ENCODE measurements around the gene DNASE1L3.
"Not testable (repeated sequence)": the region's sequence is repeated elsewhere in the genome, so short reads cannot be mapped to it uniquely, and the experiment has no call there.

The DNASE1L3 gene, protein sequence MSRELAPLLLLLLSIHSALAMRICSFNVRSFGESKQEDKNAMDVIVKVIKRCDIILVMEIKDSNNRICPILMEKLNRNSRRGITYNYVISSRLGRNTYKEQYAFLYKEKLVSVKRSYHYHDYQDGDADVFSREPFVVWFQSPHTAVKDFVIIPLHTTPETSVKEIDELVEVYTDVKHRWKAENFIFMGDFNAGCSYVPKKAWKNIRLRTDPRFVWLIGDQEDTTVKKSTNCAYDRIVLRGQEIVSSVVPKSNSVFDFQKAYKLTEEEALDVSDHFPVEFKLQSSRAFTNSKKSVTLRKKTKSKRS

DNA sequence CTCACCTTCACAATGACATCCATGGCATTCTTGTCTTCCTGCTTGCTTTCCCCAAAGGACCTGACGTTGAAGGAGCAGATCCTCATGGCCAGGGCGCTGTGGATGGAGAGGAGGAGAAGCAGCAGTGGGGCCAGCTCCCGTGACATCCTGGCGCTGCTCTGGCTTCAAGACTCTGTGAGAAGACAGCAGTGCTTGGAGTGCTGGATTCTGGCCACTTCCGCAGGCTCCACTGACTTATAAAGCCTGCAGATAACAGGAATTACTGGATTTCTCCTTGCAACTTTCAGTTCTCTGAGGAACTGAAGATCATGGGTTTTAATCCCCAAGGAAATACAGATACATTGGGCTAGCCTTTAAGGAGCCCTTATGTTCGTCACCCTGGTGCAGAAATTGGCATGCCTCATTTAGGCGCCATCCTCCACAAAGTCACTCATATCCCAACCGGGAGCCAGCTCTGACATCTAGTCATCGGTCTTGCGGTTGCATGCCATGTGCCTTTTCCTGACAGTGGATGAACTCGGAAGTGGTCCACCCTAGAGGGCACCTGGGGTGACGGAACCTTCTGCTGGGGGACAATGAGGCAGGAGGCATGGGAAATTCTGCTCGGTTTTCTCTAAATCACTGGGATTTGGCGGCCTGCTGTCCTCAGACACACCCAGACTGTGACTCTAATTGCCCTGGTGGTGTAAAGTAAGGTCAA is at the start of gene DNASE1L3:
DNASE1L3 (minus strand) TSS at position 212 of the 700 bp plus-strand sequence; CDS start at position 146, 66 bp downstream.
- DNase-seq = no peak

DNA sequence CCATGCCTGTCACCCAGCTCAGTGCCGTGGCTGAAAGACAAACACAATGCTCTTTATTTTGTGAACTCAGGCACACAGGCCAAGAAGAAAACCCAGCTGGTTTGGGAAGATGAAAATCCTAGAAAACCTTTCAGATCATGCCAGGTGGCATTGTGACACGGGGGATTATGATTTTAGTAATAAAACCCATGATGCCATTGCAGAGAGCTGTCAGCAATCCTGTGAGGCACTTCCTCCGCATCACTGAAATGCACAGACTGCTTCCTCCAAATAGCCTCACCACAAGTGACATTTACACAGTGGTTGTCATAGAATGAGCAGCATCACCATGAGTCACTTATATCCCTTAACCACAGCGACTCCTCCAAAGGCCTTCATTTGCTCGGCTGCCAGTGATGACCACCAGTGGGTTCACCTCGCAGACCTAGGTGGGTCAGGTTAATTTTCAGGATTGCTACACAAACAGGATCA is 49.5 kb upstream of the DNASE1L3 start:
- DNase-seq = peak; percentile 59

DNA sequence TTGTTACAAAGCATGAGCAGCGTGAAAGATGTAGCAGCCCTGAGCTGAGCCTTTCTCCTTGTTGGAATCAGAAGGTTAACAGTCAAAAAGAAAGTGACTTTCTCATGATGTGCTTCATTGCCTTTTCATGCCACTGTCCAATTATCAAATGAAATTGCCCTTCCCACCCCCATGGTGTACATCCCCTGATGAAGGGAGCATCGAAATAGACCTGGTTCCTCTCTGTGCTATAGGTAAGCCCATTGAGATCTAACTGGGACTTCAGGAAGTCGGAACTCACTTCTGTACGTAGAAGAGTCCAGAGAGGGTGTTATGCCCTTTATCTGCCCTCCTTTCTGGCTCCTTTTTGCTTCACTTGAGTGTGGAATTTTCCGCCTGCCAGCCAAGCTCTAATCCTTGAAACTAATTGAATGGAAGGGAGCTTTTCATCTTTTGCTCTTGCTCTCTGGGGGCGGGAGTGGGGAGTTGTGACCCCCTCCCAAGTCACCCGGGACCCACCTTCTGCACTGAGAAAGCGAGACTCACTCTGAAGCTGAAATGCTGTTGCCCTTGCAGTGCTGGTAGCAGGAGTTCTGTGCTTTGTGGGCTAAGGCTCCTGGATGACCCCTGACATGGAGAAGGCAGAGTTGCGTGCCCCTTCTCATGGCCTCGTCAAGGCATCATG is 47.8 kb upstream of the DNASE1L3 start:
- DNase-seq = no peak

DNA sequence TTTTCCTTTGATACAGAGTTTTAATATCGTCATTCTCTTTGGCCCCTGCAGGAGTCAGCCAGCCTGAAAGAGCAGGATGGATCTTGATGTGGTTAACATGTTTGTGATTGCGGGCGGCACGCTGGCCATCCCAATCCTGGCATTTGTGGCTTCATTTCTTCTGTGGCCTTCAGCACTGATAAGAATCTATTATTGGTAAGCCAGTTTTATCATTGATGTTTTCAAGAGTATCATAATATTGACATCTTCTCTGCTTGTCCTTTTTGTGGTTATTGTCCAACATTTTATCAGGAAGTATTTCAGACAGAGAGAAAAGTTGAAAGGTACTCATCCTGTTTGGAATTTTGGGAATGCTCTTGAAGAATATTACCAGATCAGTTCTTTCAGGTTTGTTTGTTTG is 45.7 kb upstream of the DNASE1L3 start:
- no peak for DNase-seq

DNA sequence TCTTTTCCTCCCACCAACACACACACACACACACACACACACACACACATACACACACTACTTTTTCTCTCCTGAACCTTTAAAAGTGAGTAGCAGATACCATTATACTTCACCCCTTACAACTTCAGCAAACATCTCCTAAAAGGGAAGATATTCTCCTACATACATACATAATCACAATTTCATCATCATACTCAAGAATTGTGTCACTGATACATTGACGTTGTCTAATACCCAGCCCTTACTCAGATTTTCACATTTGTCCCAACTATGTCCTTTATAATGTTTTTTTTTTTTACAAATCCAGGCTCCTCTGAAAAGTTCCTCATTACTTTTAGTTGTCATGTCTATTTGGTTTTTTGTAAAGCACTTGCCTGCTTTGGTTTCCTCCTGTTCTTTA is 45.3 kb upstream of the DNASE1L3 start:
- DNase-seq = no peak

DNA sequence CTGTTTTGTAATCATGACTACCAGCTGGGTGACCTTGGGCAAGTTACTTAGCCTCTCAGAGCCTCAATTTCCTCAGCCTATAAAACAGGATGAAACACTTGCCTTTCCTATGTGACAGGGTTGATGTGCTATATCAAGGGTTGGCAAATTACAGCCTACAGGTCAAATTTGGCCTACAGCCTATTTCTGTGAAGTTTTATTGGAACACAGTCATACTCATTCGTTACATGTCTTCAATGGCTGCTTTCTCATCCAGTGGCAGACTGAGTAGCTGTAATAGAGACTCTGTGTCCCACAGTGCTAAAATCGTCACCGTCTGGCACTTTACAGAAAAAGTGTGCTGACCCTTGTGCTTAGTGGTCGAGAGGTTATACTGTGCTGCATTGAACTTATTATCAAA is 43.4 kb upstream of the DNASE1L3 start:
- no peak for DNase-seq

DNA sequence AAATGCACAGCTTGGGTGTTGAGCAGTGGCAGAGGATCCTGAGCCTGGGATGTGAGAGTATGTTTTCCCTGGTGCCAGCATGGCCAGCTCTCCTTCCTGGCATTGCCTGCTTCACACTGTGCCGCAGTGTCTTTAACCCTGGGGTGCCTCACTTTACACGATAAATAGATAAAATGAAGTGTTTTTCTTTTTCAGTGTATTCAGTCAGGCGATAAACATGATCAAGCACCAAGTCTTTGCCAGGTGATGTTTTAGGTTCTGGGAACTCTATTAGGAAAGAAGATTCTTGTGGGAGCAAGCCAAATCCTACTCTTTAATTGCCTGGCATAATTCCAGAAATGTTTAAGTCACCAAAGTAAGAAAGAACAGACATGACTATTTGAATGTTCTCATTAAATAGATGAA is 40.9 kb upstream of the DNASE1L3 start:
- DNase-seq = no peak

DNA sequence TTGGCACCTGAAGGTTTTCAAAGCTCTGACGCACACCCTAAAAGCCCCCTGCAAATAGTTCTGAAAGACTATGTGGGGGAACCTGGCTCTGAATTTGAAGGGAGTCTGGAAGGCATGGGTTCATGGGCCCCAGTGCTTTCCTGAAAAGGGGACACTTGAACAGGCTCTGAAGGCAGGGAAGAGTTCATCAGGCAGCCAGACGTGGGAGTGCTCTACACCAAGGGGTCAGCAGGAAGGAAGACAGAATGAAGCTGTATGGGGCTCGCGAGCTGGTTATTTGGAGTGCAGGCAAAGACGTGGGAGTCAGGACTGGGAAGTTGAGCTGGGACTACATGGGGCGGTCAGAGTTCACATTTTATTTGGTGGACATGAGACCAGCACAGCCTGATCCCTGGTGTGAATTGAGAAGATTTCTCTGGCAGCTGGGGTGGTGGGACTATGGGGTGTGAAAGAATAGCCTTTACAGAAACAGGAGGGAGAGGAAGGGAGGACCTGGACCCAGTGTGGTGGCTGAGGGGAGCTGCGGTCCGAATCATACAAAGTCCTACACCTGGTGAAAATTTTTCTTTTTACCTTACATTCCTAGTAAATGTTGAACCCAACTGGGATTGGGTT is 39.4 kb upstream of the DNASE1L3 start:
- no peak for DNase-seq

DNA sequence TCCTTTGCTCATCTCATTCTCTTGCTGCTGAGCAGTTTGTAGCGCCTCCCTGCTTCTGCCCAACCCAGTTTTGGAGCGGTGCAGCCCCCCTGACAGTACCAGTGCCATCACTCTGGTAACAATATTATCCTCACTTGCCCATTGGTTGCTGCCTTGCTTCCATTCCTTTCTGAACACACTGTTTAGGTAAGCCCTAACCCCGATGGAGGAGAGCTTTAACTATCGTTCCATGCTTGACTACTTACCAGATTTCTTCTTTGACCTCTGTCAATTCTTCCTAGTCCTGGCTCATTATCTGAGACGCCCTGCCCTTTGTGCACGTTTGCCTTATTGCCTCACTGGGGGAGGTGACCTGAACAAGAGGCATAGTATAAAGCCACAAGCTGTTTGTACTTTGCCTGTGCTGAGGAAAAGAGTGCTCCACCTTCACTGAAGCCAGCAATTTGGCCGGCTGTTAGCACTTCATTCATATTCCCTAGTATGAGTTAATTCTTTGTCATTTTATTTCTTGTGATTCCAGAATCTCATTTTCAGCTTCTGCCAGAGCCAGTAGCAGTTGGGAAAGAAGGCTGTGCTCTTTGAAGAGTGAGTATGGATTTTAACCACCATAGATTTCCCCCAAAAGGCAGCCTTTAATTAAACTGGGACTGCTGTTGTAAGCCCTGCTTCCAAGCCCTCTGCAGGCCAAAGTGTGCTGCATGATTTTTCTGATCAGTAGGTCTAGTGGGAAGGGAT is 38.8 kb upstream of the DNASE1L3 start:
- DNase-seq = no peak

DNA sequence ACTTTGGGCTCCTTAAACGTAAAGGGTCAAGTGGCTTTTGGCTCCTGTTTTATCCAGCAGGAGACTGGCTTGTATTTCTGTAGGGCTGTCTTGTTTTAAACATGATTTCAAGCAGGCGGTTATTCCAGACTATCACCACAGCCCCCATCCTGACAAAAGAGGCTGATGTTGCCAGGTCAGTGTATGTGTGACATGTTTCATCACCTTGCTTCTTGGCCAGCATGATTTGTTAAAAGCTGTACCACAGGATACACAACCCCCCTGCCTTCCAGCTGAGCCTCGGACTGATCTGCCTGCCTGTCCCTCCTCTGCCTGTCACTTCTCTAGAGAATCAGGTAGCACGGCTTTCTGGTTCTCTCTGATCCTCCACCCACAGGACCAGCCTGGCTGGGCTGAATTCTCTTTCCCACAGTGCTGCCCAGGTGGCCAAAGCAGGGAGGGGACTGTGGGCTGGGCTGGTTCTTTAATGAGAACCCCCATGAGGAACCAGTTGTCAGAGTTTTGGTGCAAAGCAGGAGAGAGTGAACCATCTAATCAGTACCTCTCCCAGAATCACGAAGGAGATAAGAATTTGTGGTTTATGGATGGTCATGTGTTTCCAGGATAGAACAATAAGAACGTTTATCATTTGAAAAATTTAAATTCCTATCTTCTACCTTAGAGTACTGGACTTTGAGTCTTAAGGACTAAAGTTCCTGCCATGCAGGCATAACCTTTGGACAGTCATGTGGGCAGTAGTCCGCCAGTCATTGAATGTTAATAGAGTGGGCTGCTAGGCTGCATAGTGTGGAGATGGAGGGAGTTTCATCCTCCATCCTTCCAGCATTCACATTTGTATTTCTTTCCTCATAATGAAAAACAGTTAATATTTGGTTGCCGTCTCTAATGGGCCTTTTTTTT is 35.6 kb upstream of the DNASE1L3 start:
- no peak for DNase-seq

DNA sequence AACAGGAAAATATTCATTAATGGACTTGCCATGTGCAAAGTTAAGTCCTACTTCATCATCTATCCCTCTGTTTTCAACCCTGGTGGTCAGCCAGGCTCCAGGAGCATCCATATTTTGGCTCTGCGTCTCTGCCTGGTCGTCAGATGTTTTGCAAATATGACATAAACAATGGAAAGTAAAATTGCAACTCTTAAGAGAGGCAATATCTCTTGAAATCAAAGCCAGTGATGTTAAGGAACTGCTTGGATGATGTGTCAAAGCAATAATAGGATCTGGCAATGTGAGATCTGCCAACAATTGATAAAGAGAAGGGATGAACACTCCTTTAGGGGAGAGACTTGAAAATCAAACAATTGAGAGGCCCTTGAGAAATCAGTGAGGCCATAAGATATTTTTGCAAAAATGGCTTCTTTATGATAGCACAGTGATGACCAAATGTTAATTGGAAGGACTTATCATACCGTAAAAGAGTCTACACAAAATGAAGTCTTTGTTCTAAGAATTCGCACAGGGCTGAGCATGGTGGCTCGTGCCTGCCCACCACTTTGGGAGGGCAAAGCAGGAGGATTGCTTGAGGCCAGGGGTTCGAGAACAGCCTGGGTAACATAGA is 33.3 kb upstream of the DNASE1L3 start:
- no peak for DNase-seq

DNA sequence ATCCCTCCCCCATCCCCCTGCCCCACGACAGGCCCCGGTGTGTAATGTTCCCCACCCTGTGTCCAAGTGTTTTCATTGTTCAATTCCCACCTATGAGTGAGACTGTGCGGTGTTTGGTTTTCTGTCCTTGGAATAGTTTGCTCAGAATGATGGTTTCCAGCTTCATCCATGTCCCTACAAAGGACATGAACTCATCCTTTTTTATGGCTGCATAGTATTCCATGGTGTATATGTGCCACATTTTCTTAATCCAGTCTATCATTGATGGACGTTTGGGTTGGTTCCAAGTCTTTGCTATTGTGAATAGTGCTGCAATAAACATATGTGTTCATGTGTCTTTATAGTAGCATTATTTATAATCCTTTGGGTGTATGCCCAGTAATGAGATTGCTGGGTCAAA is 32.1 kb upstream of the DNASE1L3 start:
- not testable (repeated sequence) for DNase-seq

DNA sequence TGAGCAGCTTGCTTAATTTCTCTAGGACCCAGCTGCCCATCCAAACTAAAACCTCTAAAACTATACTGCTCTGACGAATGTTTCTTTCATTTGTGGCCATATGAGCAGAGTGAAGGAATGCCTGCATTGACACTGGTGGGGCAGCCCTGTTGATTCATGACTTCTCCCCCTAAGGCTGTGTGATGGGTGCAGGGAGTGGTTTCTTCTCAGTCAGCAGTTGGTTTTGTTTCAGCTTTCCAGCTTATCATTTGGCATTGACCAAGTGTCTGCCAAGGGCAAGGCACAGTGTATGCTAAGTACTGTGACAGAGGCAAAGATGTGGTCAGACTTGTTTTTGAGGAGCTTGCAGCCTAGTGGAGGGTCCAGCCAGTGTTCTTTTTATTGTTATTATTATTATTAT is 31.6 kb upstream of the DNASE1L3 start:
- no peak for DNase-seq

DNA sequence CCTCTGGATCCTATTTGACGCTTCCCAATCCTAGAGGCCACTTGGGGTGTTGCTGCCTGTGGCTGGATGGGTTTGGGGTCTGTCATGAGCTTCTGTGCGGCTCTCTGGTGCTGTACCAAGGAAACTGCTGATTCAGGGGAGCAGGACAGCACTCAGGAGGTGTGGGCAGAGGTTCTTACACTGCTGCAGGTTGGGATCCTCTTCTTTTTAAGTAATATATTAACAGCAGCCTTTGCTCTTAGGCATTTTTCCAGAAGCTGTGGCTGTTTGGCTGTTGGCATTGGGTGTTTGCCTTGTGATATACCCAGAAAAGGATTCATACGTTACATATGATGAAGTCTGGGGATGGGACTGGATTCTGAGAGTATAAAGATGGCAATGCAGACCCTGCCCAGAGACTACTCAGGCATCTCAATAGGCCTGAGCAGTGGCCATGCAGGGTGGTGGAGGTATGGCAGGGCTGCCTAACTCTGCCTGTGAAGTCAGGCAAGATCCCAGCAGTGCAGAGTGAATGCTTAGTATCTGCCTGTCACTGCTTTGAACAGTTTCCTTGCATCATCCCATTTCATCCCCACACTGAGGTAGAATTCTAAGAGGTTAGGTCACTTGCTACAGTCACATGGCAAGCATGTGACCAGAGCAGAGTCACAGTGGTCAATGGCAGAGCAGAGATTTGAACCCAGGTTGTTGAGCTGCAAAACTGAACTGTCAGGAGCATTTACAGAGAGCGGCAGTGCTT is 30.7 kb upstream of the DNASE1L3 start:
- DNase-seq = no peak

DNA sequence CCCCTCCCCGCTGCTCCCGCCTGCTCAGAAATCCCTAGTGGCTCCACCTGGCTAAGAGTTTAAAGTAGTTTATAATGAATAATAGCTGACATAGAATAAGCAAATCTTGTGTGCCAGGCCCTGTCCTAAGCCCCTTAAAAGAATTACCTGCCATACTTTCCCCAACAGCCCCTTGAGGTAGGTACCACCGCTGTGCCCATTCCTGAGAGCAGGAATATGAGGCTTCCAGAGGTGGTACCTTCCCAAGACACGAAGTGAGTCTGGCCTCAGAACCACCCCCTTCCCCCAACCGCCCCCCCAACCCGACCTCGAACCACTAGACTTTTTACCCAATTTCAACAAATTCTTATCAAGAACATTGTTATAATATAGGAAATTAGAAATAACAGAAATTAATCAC is 28.1 kb upstream of the DNASE1L3 start:
- no peak for DNase-seq

DNA sequence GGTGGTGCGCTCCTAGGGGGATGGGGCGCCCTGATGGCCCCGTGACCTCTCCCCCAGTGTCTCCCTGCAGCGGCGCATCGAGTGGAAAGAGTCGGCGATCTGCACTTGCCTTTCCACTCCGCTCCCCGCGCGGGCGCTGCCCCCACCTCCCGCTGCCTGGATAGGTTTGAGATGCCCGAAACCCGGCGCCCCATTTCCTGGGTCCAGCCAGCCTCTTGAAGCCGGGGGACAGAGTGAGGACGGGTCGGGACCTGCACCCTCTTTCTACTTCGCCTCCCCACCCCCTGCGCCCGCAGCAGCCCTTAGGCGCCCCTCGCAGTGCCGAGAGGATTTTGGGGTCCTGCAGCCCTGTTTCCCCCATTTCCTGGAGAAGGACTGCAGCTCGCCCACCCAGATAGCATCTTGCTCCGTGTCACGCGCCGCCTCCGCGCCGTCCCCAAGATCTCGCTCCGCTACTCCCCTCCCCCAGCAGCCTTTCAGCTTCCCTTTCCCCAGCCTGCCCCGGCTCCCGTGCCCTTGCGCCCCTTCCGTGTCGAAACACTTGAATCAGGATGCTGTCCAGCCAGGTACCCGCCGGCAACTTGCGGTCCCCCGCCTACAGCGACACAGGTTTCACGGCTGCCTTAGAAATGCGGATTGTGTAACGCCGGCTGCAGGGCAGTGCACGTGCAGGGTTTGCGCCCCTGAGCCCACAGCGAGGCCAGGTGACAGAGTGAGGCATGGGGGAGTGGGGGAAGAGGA is 27.3 kb upstream of the DNASE1L3 start:
- DNase-seq = peak; percentile 25

DNA sequence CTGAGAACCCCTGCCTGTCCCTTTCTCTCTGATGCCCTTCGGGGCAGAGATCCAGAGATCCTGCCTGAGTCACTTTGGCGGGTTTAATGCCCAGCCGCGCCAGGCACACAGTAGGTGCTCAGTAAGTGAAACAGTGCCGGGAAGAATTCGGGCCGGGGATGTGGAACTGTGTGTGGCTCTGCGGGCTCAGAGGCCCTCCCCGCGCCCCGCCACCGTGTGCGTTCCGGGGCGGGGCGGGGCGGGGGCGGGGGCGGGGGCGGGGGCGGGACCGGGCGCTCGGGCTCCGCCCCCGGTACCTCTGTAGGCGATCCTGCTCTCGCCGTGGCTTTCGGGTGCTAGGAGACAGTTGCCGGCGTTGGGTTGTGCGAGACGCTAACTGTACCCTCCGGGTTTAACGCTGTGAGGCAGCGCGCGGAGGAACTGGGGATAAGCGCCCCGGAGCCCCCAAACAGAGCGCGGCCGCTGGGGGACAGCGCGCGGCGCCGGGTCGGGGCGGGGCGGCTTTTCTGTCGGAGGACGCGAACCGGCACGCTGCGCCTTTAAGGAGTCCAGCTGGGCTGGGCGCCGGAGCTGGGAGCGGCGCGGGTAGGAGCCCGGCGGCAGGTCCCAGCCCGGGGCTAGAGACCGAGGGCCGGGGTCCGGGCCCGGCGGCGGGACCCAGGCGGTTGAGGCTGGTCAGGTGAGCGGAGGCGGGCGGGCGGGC is 26.6 kb upstream of the DNASE1L3 start, which contains the start of gene ABHD6:
ABHD6 (plus strand) TSS at position 555 of the 703 bp plus-strand sequence. CDS start 18,795 bp downstream, outside the sequence.
- peak; percentile 73 for DNase-seq

DNA sequence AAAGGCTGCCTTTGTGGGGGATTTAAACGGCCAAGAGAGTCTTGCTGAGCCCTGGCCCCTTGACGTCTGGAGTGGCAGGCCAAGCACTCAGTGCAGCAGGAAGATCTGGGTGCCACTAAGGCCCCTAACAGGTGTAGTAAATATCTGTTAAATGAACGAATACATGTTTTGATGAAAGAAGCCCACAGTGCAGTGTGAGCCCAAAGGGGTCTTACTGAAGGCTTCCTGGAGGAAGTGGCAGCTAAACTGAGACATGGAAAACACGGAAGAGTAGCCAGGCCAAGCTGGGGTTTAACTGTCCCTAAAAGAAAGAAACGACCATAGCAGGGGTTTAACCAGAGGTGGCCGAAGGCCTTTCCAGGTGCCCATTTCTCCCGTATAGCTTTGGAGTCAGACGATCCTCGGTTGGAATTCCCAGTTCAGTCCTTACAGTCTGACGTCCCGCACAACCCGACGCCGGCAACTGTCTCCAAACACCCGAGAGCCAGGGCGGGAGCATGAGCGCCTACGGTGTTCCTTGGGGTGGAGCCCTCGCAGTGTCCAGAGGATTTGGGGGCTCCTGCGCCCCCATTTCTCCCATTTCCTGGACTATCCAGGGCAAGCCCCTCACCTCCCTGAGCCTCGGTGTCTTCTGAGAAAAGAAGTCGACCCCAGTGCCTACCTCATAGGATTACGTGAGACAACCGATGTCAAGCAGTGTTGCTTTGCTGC is 25.9 kb upstream of the DNASE1L3 start:
- no peak for DNase-seq

All from activated CD4-positive, alpha-beta T cell treated with anti-CD3 and anti-CD28 coated beads, Interleukin-2, amount 50 U/mL, for 16 hours (primary cell).